Measurements from ENCODE around the gene NAA60. TPM values are rescaled to one million over a fixed set of nuclear protein-coding genes. Genes with fewer than 3 reads are reported as not detected.
A peak's percentile ranks its signal among the peaks of the same experiment; 100 is the strongest.

Gene NAA60
- total and polyA plus RNA-seq, 2 of the 13 experiments (the other 11 are each of a cell fraction or from before 2014, with no cell fraction given): 14.7 to 32.0 TPM

DNA sequence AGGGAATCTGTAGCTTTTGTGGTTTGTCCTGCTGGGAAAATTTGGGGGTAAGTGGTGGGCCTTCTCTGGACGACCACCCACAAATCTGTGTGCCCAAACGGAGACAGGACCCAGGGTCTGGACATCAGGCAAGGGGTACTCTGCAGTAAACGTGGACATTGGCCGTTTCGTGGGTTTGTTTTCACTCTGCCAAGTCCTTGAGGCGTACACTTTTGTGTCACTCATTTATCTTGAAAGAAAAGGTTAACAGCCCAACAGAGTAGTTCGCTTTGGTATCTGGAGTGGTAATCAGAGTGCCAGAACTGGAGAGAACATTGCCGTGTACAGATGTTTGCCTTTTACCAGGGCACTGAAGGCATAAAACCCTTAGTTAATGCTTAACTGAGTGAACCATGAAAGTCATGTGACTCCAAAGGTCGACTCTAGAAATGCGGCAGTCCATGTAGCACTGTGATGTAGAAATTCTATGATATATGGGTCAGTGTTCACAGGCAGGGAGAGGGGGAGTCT lies 15.4 kb downstream of the NAA60 start (continued):
- TF ChIP-seq ZNF883 (CRISPR knock-in tag; IDR thresholded peaks at IDR 0.05; ENCODE audit: not compliant biosample characterization): no peak
- no peak for TF ChIP-seq ZNF598 (CRISPR knock-in tag; IDR thresholded peaks at IDR 0.05; ENCODE audit: borderline replicate concordance)
- 0 out of 2 replicates have a peak, but pooled peaks have one; percentile 53 for TF ChIP-seq NFIC (IDR thresholded peaks at IDR 0.05; ENCODE audit: low read length)
- TF ChIP-seq, protein P1, sequence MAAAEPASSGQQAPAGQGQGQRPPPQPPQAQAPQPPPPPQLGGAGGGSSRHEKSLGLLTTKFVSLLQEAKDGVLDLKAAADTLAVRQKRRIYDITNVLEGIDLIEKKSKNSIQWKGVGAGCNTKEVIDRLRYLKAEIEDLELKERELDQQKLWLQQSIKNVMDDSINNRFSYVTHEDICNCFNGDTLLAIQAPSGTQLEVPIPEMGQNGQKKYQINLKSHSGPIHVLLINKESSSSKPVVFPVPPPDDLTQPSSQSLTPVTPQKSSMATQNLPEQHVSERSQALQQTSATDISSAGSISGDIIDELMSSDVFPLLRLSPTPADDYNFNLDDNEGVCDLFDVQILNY (CRISPR knock-in tag; conservative IDR thresholded peaks at IDR 0.05): no peak
- TF ChIP-seq KDM5A (IDR thresholded peaks at IDR 0.05; ENCODE audit: borderline replicate concordance, low read length): peak; percentile 59; the same call in 1 of the 2 replicates
- no peak for TF ChIP-seq ZNF589 (CRISPR knock-in tag; conservative IDR thresholded peaks at IDR 0.05)
- TF ChIP-seq LBX2 (CRISPR knock-in tag; IDR thresholded peaks at IDR 0.05; ENCODE audit: borderline replicate concordance): no peak
- TF ChIP-seq ARID2 (CRISPR knock-in tag; IDR thresholded peaks at IDR 0.05; ENCODE audit: borderline replicate concordance): no peak
- no peak for TF ChIP-seq ZNF138 (CRISPR knock-in tag; IDR thresholded peaks at IDR 0.05; ENCODE audit: low read depth)
- no peak for TF ChIP-seq HMG20B (CRISPR knock-in tag; conservative IDR thresholded peaks at IDR 0.05)
- TF ChIP-seq KAT7 (CRISPR knock-in tag; IDR thresholded peaks at IDR 0.05; ENCODE audit: borderline replicate concordance): no peak
- no peak for TF ChIP-seq ZXDC (CRISPR knock-in tag; IDR thresholded peaks at IDR 0.05)
- peak; percentile 38; the same call in 1 of the 2 replicates for TF ChIP-seq PPARG (CRISPR knock-in tag; conservative IDR thresholded peaks at IDR 0.05)
- no peak for TF ChIP-seq ZNF326 (CRISPR knock-in tag; IDR thresholded peaks at IDR 0.05; ENCODE audit: borderline replicate concordance)
- TF ChIP-seq ZNF274 (CRISPR knock-in tag; IDR thresholded peaks at IDR 0.05): no peak
- TF ChIP-seq ATF7-NPFF (CRISPR knock-in tag; IDR thresholded peaks at IDR 0.05; ENCODE audit: low read depth): no peak
- no peak for TF ChIP-seq TFDP2 (CRISPR knock-in tag; IDR thresholded peaks at IDR 0.05)
- TF ChIP-seq HOXA3 (CRISPR knock-in tag; IDR thresholded peaks at IDR 0.05): peak; percentile 42; the same call in 1 of the 2 replicates
- TF ChIP-seq ZNF124 (CRISPR knock-in tag; IDR thresholded peaks at IDR 0.05): no peak; the same call in 1 of the 2 replicates
- 0 out of 2 replicates have a peak, but pooled peaks have one; percentile 8 for TF ChIP-seq HMG20A (CRISPR knock-in tag; IDR thresholded peaks at IDR 0.05; ENCODE audit: borderline replicate concordance)
- no peak for TF ChIP-seq ZNF251 (CRISPR knock-in tag; IDR thresholded peaks at IDR 0.05)
- TF ChIP-seq DMAP1 (CRISPR knock-in tag; IDR thresholded peaks at IDR 0.05): no peak; the same call in 1 of the 2 replicates
- TF ChIP-seq SMAD3 (CRISPR knock-in tag; IDR thresholded peaks at IDR 0.05): no peak
- no peak for TF ChIP-seq GPBP1L1 (CRISPR knock-in tag; IDR thresholded peaks at IDR 0.05)
- no peak for TF ChIP-seq ZFP90 (CRISPR knock-in tag; IDR thresholded peaks at IDR 0.05; ENCODE audit: borderline replicate concordance)
- no peak for TF ChIP-seq ZNF607 (CRISPR knock-in tag; IDR thresholded peaks at IDR 0.05; ENCODE audit: borderline replicate concordance)
